A673 (cell line): Measurements from ENCODE around the gene SLC25A21.

Source experiments
- EZH2 ChIP-seq: fragments of 200-600 bp; sonication (generic); IDR thresholded peaks from 2 replicates; pipeline ENCODE4 v1.6.1; 2017; ENCODE audit warnings: borderline replicate concordance, low read depth, mild to moderate bottlenecking, mixed read lengths, antibody characterized with exemption, low read length; ENCODE audit not compliant: poor library complexity, severe bottlenecking
- TF ChIP-seq, protein P1 (sequence below): fragments of 300-800, 200-600 bp; sonication (generic); conservative IDR thresholded peaks from 2 replicates; pipeline ENCODE4 v1.5.1; 2017; ENCODE audit warnings: low read depth, mild to moderate bottlenecking, antibody characterized with exemption, low read length, moderate library complexity, mixed read lengths

DNA sequence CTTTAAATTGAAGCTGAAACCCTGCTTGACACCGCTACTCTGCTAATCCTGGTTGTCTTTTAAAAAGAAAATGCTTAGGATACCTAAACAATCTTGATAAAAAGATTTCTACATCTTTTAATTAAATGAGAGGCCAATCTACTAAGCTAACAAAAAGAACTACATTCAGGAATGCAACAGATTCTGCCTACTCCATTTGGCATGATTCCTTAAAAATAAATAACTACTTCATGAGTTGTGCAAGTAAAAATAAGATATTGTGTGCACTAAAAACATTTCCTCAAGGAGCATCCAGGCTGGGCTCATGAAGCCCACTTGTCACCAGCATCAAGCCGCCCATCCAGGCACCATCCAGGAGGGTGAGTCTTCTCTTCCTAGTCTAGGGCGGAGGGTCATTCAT lies 313.3 kb downstream of the SLC25A21 start:
- TF ChIP-seq, protein P1, sequence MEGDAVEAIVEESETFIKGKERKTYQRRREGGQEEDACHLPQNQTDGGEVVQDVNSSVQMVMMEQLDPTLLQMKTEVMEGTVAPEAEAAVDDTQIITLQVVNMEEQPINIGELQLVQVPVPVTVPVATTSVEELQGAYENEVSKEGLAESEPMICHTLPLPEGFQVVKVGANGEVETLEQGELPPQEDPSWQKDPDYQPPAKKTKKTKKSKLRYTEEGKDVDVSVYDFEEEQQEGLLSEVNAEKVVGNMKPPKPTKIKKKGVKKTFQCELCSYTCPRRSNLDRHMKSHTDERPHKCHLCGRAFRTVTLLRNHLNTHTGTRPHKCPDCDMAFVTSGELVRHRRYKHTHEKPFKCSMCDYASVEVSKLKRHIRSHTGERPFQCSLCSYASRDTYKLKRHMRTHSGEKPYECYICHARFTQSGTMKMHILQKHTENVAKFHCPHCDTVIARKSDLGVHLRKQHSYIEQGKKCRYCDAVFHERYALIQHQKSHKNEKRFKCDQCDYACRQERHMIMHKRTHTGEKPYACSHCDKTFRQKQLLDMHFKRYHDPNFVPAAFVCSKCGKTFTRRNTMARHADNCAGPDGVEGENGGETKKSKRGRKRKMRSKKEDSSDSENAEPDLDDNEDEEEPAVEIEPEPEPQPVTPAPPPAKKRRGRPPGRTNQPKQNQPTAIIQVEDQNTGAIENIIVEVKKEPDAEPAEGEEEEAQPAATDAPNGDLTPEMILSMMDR, result no peak
- no peak for TF ChIP-seq EZH2
